CD4-positive, alpha-beta T cell treated with Interleukin-4 for 4 hours (primary cell): ENCODE measurements around the gene ANTXR2.

ENCODE experiments used
- DNase-seq: peaks from one replicate; pipeline ENCODE4 v3.0.0-alpha.2; 2020

ANTXR2 gene

GRCh38 chr4:80065601-80066000 lies 7.4 kb downstream of the ANTXR2 start:
- no peak for DNase-seq

DNA sequence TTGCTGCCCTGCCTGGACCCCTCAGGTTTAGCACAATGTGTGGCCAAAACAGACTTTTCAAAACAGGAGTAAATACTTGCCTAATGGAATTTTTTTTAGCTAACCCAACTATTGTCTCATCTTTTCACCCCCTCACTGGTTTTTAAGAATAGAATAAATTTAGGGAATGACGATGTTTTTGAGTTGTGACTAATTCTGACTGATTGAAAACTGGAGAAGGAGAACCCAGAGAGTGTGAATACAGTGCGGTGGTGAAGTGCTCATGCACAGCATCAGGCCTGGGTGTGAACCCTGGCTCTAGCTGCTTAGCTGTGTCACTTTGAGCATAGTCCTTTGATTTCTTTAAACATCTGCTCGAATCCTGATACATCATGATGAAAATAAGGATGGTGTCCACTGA lies 10.5 kb downstream of the ANTXR2 start:
- DNase-seq = no peak

DNA sequence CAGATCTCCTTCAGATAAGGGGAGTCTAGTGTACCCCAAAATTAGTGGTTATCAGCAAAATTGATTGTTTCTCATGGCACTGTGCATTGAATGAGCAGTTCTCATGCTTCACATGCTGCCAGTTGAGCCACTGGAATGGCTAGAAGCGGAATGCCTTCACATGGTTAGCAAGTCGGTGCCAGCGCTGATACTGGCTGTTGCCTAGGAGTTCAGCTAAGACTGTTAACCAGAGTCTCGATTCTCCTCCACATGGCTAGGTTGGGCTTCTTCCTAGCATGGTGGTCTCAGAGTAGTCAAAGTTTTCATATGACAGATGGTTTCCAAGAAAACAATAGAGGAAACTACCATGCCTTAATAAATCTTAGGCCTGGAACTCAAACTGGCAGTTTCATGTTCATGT lies 12.2 kb downstream of the ANTXR2 start:
- no peak for DNase-seq

GRCh38 chr4:80058740-80059139 lies 14.3 kb downstream of the ANTXR2 start:
- peak; percentile 93 for DNase-seq

GRCh38 chr4:80054375-80054774 lies 18.7 kb downstream of the ANTXR2 start:
- no peak for DNase-seq

DNA sequence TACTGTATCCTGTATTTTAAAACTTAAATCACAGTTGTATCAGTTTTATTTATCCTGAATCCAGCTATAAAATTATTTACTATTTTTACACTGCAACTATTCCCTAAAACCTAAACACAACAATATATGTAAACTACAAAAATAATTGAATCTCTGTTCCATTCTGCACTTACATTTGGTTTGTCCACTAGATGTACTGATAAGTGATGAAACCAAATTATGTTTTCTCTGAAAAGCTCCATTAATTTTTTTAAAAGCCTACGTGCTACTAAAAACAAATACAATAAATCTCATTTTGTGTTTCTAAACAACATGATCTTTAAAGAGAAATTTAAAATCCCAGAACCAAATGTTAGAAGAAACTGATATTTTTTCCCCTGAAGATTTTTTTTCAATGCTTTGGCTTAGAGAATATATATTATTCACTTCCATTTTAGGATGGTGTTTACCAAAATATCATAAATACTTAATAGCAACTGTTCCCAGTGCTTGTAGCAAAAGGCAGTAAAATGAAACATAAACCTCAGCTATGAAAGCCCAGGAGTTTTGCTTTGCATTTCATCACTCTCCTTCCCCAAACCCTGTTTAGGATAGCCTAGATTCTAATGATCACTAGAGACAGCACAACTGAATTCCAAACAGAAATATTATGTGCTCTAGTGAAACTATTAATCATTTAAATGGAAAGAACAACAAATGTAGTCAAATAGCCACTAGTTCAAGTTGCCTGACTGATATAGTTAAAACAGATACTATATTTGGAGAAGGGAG lies 19.7 kb downstream of the ANTXR2 start:
- DNase-seq = no peak

GRCh38 chr4:80049813-80050534 lies 23.1 kb downstream of the ANTXR2 start:
- DNase-seq = no peak

- no peak for DNase-seq
Observed at GRCh38 chr4:80049402-80049801, 23.6 kb downstream of the ANTXR2 start.

DNA sequence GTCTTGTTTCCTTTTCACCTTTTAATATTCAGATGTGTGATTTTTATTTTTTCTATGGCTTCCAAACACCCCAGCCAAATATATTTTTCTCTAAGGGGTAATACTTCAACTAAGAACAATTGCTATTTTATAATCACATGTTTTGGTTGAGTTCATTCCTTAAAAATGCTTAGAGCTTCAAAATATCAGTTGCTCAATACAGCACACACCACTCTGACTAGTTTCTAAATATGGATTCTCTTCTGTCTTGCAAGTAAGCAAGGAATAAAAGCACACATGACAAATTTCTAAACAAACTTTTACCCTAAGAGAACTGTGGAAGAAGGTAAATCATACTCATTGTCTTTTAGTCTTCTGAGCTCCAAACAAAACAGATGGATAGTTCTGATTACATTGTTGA lies 27.2 kb downstream of the ANTXR2 start:
- DNase-seq = no peak

- no peak for DNase-seq
Observed at GRCh38 chr4:80043541-80043940, 29.5 kb downstream of the ANTXR2 start.

GRCh38 chr4:80042821-80043220 lies 30.2 kb downstream of the ANTXR2 start:
- no peak for DNase-seq

- no peak for DNase-seq
Observed at GRCh38 chr4:80037864-80038263, 35.2 kb downstream of the ANTXR2 start.

DNA sequence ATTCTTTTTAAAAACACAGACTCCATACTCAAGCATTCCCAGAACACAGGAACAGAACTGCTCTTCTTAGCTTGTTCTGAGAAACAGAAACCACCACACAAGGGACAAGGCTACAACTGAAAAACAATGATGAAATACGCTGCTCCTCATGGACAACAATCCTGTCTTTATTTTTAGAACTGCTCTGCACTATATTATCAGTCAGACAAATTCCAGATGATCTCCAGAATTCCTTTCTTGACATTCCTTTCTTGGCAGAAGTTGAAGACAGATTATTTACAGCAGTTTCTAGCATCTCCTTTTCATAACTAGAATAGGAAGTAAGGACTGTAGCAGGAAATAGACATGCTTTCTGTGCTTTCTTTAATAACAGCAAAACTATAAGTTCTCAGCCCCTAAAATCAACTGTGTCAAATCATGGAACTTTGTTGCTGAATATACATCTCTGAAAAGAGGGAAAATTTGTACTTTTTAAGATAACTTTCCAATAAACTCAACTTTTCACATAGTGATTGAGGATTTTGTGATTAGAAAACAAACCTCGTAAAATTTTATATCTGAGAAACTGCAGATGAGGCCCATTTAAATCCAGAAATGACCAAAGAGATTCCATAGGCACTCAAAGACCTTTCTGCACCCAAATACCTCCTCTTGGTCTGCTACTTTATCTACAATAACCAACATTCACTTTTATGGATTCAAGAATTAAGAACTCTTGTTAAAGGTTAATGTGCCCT lies 35.9 kb downstream of the ANTXR2 start:
- no peak for DNase-seq

DNA sequence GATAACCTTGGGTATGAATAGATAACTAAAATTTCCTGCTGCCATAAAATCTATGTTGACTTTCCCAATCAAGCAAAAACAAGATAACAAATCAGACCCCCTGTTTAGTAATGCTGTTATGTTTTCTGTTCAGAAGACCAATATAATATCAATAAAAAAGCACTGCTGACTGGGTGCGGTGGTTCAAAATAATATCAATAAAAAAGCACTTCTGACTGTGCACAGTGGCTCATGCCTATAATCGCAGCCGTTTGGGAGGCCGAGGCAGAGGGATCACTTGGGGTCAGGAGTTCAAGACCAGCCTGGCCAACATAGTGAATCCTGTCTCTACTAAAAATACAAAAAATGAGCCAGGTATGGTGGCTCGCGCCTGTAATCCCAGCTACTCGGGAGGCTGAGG lies 36.7 kb downstream of the ANTXR2 start:
- no peak for DNase-seq

- DNase-seq = peak; percentile 41
Observed at GRCh38 chr4:80035336-80035735, 37.7 kb downstream of the ANTXR2 start.

- DNase-seq = no peak
Observed at GRCh38 chr4:80033581-80033980, 39.4 kb downstream of the ANTXR2 start.

DNA sequence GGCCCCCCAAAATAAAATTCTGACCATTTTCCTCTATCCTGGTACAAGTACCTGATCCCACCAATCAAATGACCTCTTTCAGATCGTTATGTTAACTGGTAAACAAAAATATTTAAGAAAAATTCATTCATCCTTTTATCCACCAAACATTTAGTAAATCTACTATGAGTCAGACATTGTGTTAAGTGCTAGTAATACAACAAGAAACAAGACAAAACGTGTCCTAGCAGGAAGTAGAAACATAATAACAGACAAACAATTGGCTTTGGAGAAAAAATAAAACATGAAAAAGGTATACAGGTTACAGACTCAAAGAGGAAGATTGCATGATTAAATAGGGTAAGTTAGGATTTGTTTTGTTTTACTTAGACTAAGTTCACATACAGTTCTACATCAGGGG lies 43.7 kb downstream of the ANTXR2 start:
- no peak for DNase-seq

DNA sequence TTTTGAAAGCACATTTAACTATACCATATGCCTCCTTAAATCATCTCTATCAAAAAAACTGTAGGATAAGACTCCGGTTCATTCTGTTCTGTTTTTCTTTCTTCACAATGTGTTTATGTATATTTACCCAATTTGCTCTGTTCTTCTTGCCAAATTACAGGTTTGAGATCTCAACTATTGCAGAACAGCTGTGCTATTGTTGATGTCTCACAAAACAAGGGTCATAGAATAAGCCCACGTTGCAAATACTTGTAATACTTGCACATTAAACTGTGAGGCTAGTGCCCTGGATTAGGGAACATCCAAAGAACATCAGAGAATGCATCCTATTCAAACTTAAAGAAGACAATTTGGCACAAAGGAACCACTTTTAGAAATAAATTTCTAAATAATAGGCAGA lies 45.4 kb downstream of the ANTXR2 start:
- DNase-seq = no peak

DNA sequence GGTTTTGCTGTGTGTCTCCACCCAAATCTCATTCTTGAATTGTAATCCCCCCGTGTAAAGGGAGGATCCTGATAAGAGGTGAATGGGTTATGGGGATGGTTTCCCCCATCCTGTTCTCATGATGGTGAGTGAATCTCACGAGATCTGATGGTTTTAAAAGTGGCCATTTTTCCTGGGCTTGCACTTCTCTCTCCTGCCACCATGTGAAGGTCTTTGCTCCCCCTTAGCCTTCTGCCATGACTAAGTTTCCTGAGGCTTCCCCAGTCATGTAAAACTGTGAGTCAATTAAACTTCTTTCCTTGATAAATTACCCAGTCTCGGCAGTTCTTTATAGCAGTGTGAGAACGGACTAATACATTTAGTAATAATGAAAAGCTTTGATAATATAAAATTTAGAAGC lies 46.9 kb downstream of the ANTXR2 start:
- DNase-seq = no peak

DNA sequence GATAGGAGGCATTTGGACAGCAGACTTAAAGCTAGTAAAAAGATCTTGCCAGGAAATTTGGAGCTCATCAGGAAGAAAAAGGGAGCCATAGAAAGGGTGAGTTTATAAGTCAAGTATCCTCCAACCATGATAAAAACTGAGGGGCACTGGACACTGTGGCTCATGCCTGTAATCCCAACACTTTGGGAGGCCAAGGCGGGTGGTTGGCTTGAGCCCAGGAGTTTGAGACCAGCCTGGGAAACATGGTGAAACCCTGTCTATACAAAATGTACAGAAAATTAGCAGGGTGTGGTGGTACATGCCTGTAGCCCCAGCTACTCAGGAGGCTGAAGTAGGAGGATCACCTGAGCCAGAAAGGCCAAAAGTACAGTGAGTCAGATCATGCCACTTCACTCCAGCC lies 48.7 kb downstream of the ANTXR2 start:
- DNase-seq = no peak

- no peak for DNase-seq
Observed at GRCh38 chr4:80022282-80022681, 50.7 kb downstream of the ANTXR2 start.

DNA sequence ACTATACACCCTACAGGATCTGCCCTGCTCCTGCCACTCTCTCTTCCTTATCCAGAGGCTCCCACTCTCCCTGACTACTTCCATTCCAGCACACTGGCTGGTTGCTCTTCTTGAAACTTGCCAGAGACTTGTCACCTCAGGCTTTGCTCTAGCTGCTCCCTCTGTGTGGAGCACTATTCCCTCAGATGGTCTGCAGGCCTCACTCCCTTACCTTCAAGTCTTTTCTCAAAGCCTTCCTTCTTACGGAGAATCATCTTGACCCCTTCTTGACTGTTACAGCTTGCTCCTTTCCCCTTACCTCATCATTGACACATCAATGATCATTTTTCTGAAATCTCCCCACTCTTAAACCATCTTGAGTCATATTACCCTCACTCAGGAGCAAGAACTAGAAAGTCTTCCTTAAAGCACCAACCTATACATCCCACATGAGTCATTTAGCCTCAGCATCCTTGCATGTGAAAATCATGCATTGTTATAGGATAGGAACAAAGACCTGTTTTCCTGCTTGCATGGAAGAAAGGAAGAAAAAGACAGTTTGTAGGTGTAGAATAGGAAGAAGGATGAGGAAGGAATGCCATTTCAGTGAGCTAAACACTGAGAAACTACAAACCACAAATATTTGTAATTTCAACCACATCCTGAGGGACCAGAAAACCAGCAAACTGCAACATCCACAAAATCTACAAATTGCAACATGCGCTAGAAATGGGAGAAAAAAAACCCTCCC lies 55.7 kb downstream of the ANTXR2 start:
- DNase-seq = peak; percentile 24

GRCh38 chr4:80016506-80016905 lies 56.5 kb downstream of the ANTXR2 start:
- no peak for DNase-seq
